ENCODE results near the gene BANP. TPM values are rescaled to one million over a fixed set of nuclear protein-coding genes. Genes with fewer than 3 reads are reported as not detected.

Gene BANP
- polyA plus RNA-seq, 1 of the 3 experiments (the other 2 are of a cell fraction) = 16.8 TPM

- H3K4me2 ChIP-seq = no peak overlapping the region
- CTCF ChIA-PET = interaction anchor here (0.7 to 3.6 kb wide), 4 partner anchors 12 to 377 kb away, joined by 3 to 25 read pairs (median 6); no protein-coding TSS in a partner anchor
- DNase-seq = no peak
Measured at GRCh38 chr16:88061346-88062110, 110.3 kb downstream of the BANP start.

More at GRCh38 chr16:88061346-88062110, 110.3 kb downstream of the BANP start:
- Histone ChIP-seq H3K27me3 (ENCODE audit: insufficient read depth) (no peaks in the 10 kb centered on the region), H3F3A (replicated peaks; ENCODE audit: insufficient read depth) (no peaks in the 10 kb centered on the region), H4K20me1 (ENCODE audit: insufficient read depth) (no peaks in the 10 kb centered on the region), H3K27ac (ENCODE audit: low read depth in 2 of 2, low read length in 1 of 2) (peak overlapping the region in 1 of 2 experiments; percentile 89; a peak in 2 of 4 replicates), H3K9me2 (no peaks in the 10 kb centered on the region), H3K36me3 (replicated peaks in 1 of 2; ENCODE audit: control insufficient read depth in 1 of 2, insufficient read depth in 2 of 2, low read length in 1 of 2) (peaks cover 0 to 8% of the 10 kb centered on the region in 2 experiments), H3K9me3 (no peaks in the 10 kb centered on the region), H3K79me2 (ENCODE audit: insufficient read depth) (no peaks in the 10 kb centered on the region), H2AFZ (ENCODE audit: low read depth) (no peak overlapping the region), H3K9ac (no peak overlapping the region), H3K4me1 (ENCODE audit: control insufficient read depth in 1 of 2, insufficient read depth in 2 of 2, low read depth in 1 of 2, low read length in 1 of 2) (peaks cover 0 to 36% of the 10 kb centered on the region in 2 experiments; a peak in 3 of 4 replicates), H3K4me3 (ENCODE audit: low read depth in 2 of 2, low read length in 1 of 2) (no peak overlapping the region)
- no peak for TF ChIP-seq NRF1 (IDR thresholded peaks at IDR 0.05; ENCODE audit: low read depth, low read length)
- no peak for TF ChIP-seq USF1 (IDR thresholded peaks at IDR 0.05; ENCODE audit: borderline replicate concordance, low read depth)
- no peak for TF ChIP-seq MEF2A (IDR thresholded peaks at IDR 0.05; ENCODE audit: borderline replicate concordance, low read depth)
- no peak for TF ChIP-seq FOXJ3 (CRISPR knock-in tag; IDR thresholded peaks at IDR 0.05)
- TF ChIP-seq RCOR1 (IDR thresholded peaks at IDR 0.05; ENCODE audit: low read length) = no peak
- no peak for TF ChIP-seq REST (IDR thresholded peaks at IDR 0.05; ENCODE audit: low read depth, low read length)
- TF ChIP-seq FOSL2 (IDR thresholded peaks at IDR 0.05; ENCODE audit: borderline replicate concordance, low read depth) = no peak
- TF ChIP-seq IRF3 (IDR thresholded peaks at IDR 0.05; ENCODE audit: low read depth, low read length) = no peak
- TF ChIP-seq CTCF (IDR thresholded peaks at IDR 0.05) = no peak
- TF ChIP-seq ELF1 (IDR thresholded peaks at IDR 0.05) = no peak
- TF ChIP-seq NFIC (IDR thresholded peaks at IDR 0.05; ENCODE audit: borderline replicate concordance) = no peak
- TF ChIP-seq MXI1 (IDR thresholded peaks at IDR 0.05; ENCODE audit: low read depth, low read length) = no peak
- POLR2A ChIA-PET = interaction anchor here (1.2 kb wide), 1 partner anchor 221 kb away, joined by 3 read pairs; no protein-coding TSS in a partner anchor
- WGBS (ENCODE audit: low lambda C conversion rate) = 95% methylated on average over 14 of the region's 14 CpGs
